DMS53 treated with DMSO at 0.1 percent for 48 hours (cell line): Measurements from ENCODE around the gene DAB1.
A peak's percentile ranks its signal among the peaks of the same experiment; 100 is the strongest.
"Not testable (repeated sequence)": the region's sequence is repeated elsewhere in the genome, so short reads cannot be mapped to it uniquely, and the experiment has no call there.

Experiments used
- DNase-seq: peaks from one replicate; lab custom pipeline; 2025; ENCODE audit not compliant: unreplicated experiment; lab: John Stamatoyannopoulos, UW

The DAB1 gene

GRCh38 chr1:57089855-57090254 is 334.0 kb downstream of the DAB1 start:
- no peak for DNase-seq

GRCh38 chr1:57089221-57089620 is 334.6 kb downstream of the DAB1 start:
- DNase-seq, result no peak

GRCh38 chr1:57088653-57089052 is 335.2 kb downstream of the DAB1 start:
- DNase-seq, result no peak

- not testable (repeated sequence) for DNase-seq
These were observed 336.2 kb downstream of the DAB1 start for GRCh38 chr1:57087660-57088059.

- no peak for DNase-seq
These were observed 337.7 kb downstream of the DAB1 start for GRCh38 chr1:57086154-57086553.

GRCh38 chr1:57084701-57085100 is 339.2 kb downstream of the DAB1 start:
- DNase-seq, result no peak

- DNase-seq, result no peak
These were observed 341.0 kb downstream of the DAB1 start for GRCh38 chr1:57082711-57083439.

GRCh38 chr1:57079454-57080157 is 344.3 kb downstream of the DAB1 start:
- no peak for DNase-seq

GRCh38 chr1:57072401-57073110 is 351.3 kb downstream of the DAB1 start:
- DNase-seq, result no peak

GRCh38 chr1:57067863-57068262 is 356.0 kb downstream of the DAB1 start:
- DNase-seq, result peak; percentile 13

GRCh38 chr1:57066980-57067610 is 356.8 kb downstream of the DAB1 start:
- DNase-seq, result no peak

GRCh38 chr1:57065442-57065841 is 358.4 kb downstream of the DAB1 start:
- no peak for DNase-seq

- no peak for DNase-seq
These were observed 359.3 kb downstream of the DAB1 start for GRCh38 chr1:57064379-57065140.

GRCh38 chr1:57063406-57064125 is 360.3 kb downstream of the DAB1 start:
- no peak for DNase-seq

GRCh38 chr1:57061369-57061768 is 362.5 kb downstream of the DAB1 start:
- DNase-seq, result peak; percentile 69

GRCh38 chr1:57060451-57060850 is 363.4 kb downstream of the DAB1 start:
- DNase-seq, result no peak

- no peak for DNase-seq
These were observed 365.0 kb downstream of the DAB1 start for GRCh38 chr1:57058652-57059501.

- DNase-seq, result no peak
These were observed 375.0 kb downstream of the DAB1 start for GRCh38 chr1:57048856-57049255.

GRCh38 chr1:57046462-57046861 is 377.4 kb downstream of the DAB1 start:
- DNase-seq, result no peak
